ENCODE results near the gene TSHZ2.

GRCh38 chr20:53279735-53280134, 307.6 kb downstream of the TSHZ2 start:
- no peak for TF ChIP-seq POLR2A (IDR thresholded peaks at IDR 0.05; ENCODE audit: low read depth)
- no peak for TF ChIP-seq CTCF (IDR thresholded peaks at IDR 0.05)
- no peak for TF ChIP-seq POLR2AphosphoS5 (IDR thresholded peaks at IDR 0.05)
- TF ChIP-seq EP300 (IDR thresholded peaks at IDR 0.05): no peak

Data from esophagus muscularis mucosa (tissue), 4 donors.